ENCODE results near the gene AS3MT. TPM values are rescaled to one million over a fixed set of nuclear protein-coding genes. Genes with fewer than 3 reads are reported as not detected.

The AS3MT gene
- polyA plus RNA-seq, 1 donor (not counting 4 experiments of a cell fraction or from before 2014, with no cell fraction given): 2.0 TPM

- H3K4me1 ChIP-seq (ENCODE audit: control insufficient read depth, extremely low read depth, insufficient read depth, low read length): peaks cover 5% of the 10 kb centered on the region
- H3K27ac ChIP-seq (ENCODE audit: control insufficient read depth, insufficient read depth, low read length): no peak overlapping the region
- no peak for FAIRE-seq
- no peaks in the 10 kb centered on the region for H4K20me1 ChIP-seq (ENCODE audit: control insufficient read depth, extremely low read depth, insufficient read depth, low read length)
- no peak overlapping the region for H3K9ac ChIP-seq (ENCODE audit: control insufficient read depth, extremely low read depth, insufficient read depth, low read length)
- TF ChIP-seq, protein P1, sequence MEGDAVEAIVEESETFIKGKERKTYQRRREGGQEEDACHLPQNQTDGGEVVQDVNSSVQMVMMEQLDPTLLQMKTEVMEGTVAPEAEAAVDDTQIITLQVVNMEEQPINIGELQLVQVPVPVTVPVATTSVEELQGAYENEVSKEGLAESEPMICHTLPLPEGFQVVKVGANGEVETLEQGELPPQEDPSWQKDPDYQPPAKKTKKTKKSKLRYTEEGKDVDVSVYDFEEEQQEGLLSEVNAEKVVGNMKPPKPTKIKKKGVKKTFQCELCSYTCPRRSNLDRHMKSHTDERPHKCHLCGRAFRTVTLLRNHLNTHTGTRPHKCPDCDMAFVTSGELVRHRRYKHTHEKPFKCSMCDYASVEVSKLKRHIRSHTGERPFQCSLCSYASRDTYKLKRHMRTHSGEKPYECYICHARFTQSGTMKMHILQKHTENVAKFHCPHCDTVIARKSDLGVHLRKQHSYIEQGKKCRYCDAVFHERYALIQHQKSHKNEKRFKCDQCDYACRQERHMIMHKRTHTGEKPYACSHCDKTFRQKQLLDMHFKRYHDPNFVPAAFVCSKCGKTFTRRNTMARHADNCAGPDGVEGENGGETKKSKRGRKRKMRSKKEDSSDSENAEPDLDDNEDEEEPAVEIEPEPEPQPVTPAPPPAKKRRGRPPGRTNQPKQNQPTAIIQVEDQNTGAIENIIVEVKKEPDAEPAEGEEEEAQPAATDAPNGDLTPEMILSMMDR (optimal IDR thresholded peaks at IDR 0.05 in 1 of 3, IDR thresholded peaks at IDR 0.05 in 1 of 3, conservative IDR thresholded peaks at IDR 0.05 in 1 of 3; ENCODE audit: extremely low read depth in 1 of 3, insufficient read depth in 2 of 3, low read length in 3 of 3): no peak
- no peak for TF ChIP-seq EZH2 (IDR thresholded peaks at IDR 0.05; ENCODE audit: low read length)
- no peaks in the 10 kb centered on the region for H3K27me3 ChIP-seq (ENCODE audit: control insufficient read depth, extremely low read depth, insufficient read depth, low read length)
- H3K79me2 ChIP-seq (ENCODE audit: control insufficient read depth, insufficient read depth, low read length): no peaks in the 10 kb centered on the region
- H3K9me3 ChIP-seq (ENCODE audit: control insufficient read depth, low read depth, low read length): no peaks in the 10 kb centered on the region
- no peak overlapping the region for H3K4me3 ChIP-seq (ENCODE audit: control insufficient read depth in 2 of 3, extremely low read depth in 1 of 3, insufficient read depth in 2 of 3, low read depth in 1 of 3, low read length in 3 of 3)
- peaks cover 0 to 1% of the 10 kb centered on the region in 2 experiments for H3K36me3 ChIP-seq (ENCODE audit: control insufficient read depth in 2 of 2, extremely low read depth in 1 of 2, insufficient read depth in 2 of 2, low read length in 2 of 2)
- H2AFZ ChIP-seq (ENCODE audit: control insufficient read depth, low read length): no peak overlapping the region
- H3K9me1 ChIP-seq (ENCODE audit: control insufficient read depth, extremely low read depth, insufficient read depth, low read length): no peaks in the 10 kb centered on the region
- dilution Hi-C loops (cut with MboI; ENCODE audit: extremely low pct_ligation_motif_present, low sequenced_read_pairs): no loop called here
- DNase-seq (ENCODE audit: low read depth, low spot score): no peak
- no peak overlapping the region for H3K4me2 ChIP-seq (ENCODE audit: control insufficient read depth, extremely low read depth, insufficient read depth, low read depth, low read length)
These were observed 3.6 kb upstream of the AS3MT start for GRCh38 chr10:102865620-102866019.

DNA sequence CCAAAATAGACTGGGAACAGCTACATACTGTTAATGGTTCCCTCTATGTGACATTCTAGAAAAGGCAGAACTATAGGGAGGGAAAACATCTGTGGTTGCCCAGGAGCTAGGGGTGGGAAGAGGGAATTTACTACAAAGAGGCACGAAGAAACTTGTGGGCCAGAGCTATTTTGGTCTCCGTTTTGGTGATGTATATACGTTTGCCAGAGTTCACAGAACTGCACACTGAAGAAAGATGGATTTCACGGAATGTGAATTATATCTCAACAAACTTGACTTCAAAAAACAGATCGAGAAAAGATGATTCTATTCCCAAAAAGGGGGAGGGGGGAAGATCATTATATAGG lies 386 bp upstream of the AS3MT start:
- no peak overlapping the region for H3K27ac ChIP-seq (ENCODE audit: control insufficient read depth, insufficient read depth, low read length)
- DNase-seq (ENCODE audit: low read depth, low spot score) (no peak), FAIRE-seq (no peak)
- H3K27me3 ChIP-seq (ENCODE audit: control insufficient read depth, extremely low read depth, insufficient read depth, low read length): no peaks in the 10 kb centered on the region
- dilution Hi-C loops (cut with MboI; ENCODE audit: extremely low pct_ligation_motif_present, low sequenced_read_pairs): no loop called here
- H3K79me2 ChIP-seq (ENCODE audit: control insufficient read depth, insufficient read depth, low read length): no peaks in the 10 kb centered on the region
- no peaks in the 10 kb centered on the region for H3K9me1 ChIP-seq (ENCODE audit: control insufficient read depth, extremely low read depth, insufficient read depth, low read length)
- H4K20me1 ChIP-seq (ENCODE audit: control insufficient read depth, extremely low read depth, insufficient read depth, low read length): no peaks in the 10 kb centered on the region
- H3K9me3 ChIP-seq (ENCODE audit: control insufficient read depth, low read depth, low read length): no peaks in the 10 kb centered on the region
- peak overlapping the region; percentile 19 to 70 (median 48) for H3K4me3 ChIP-seq (ENCODE audit: control insufficient read depth in 2 of 3, extremely low read depth in 1 of 3, insufficient read depth in 2 of 3, low read depth in 1 of 3, low read length in 3 of 3)
- no peak for TF ChIP-seq EZH2 (IDR thresholded peaks at IDR 0.05; ENCODE audit: low read length)
- TF ChIP-seq, protein P1 (optimal IDR thresholded peaks at IDR 0.05 in 1 of 3, IDR thresholded peaks at IDR 0.05 in 1 of 3, conservative IDR thresholded peaks at IDR 0.05 in 1 of 3; ENCODE audit: extremely low read depth in 1 of 3, insufficient read depth in 2 of 3, low read length in 3 of 3): no peak
- H3K4me1 ChIP-seq (ENCODE audit: control insufficient read depth, extremely low read depth, insufficient read depth, low read length): peaks cover 5% of the 10 kb centered on the region
- H3K9ac ChIP-seq (ENCODE audit: control insufficient read depth, extremely low read depth, insufficient read depth, low read length): no peak overlapping the region
- H3K4me2 ChIP-seq (ENCODE audit: control insufficient read depth, extremely low read depth, insufficient read depth, low read depth, low read length): peak overlapping the region; percentile 73
- H3K36me3 ChIP-seq (ENCODE audit: control insufficient read depth in 2 of 2, extremely low read depth in 1 of 2, insufficient read depth in 2 of 2, low read length in 2 of 2): no peaks in the 10 kb centered on the region
- H2AFZ ChIP-seq (ENCODE audit: control insufficient read depth, low read length): peak overlapping the region; percentile 93

All from keratinocyte (primary cell).